SK-N-SH (cell line): ENCODE results near the gene MAD2L2. TPM values are rescaled to one million over a fixed set of nuclear protein-coding genes. Genes with fewer than 3 reads are reported as not detected.

Experiments used
- CTCF ChIA-PET: fragments of 300-600, 350-600 bp; formaldehyde crosslinking; extraction: SDS; loops from one replicate; lab custom pipeline; 2021; lab: Yijun Ruan, JAX
- POLR2A ChIA-PET: fragments of 350-600 bp; sonication (Branson Sonifier 250); formaldehyde crosslinking; extraction: SDS; loops from one replicate; lab custom pipeline; 2020; ENCODE audit warnings: antibody characterized with exemption, inconsistent platforms; lab: Yijun Ruan, JAX
- DNase-seq: peaks from one replicate; pipeline ENCODE4 v3.0.0; 2012
- H2AFZ ChIP-seq: fragments of 200-600 bp; sonication (generic); 2 replicates; pipeline ENCODE4 v1.8.1; 2016; ENCODE audit warnings: antibody characterized with exemption, mild to moderate bottlenecking, low read depth
- H3F3A ChIP-seq: fragments of 200-600 bp; sonication (generic); replicated peaks from 2 replicates; pipeline ENCODE3; 2016; ENCODE audit warnings: antibody characterized with exemption, mild to moderate bottlenecking; ENCODE audit not compliant: insufficient read depth
- H3K27ac ChIP-seq, 2 experiments: fragments of 200-500 bp in 1 of 2; fragments of 200-600 bp in 1 of 2; sonication (Bioruptor generic) in 1 of 2; sonication (generic), shearing (Covaris generic) in 1 of 2; 2 replicates each; pipeline versions ENCODE4 v1.5.1 to v1.6.1; 2014 to 2016; ENCODE audit warnings: low read depth in 2 of 2, inconsistent platforms in 1 of 2, low read length in 1 of 2, mild to moderate bottlenecking in 1 of 2, mixed read lengths in 1 of 2
- H3K27me3 ChIP-seq: fragments of 200-600 bp; sonication (generic), shearing (Covaris generic); 2 replicates; pipeline ENCODE4 v1.6.1; 2016; ENCODE audit warnings: mixed run types; ENCODE audit not compliant: insufficient read depth
- H3K36me3 ChIP-seq, 2 experiments: fragments of 200-500 bp in 1 of 2; fragments of 200-600 bp in 1 of 2; sonication (Bioruptor generic) in 1 of 2; sonication (generic) in 1 of 2; replicated peaks in 1 of 2; 2 replicates each; pipeline versions ENCODE3 to v1.5.1; 2014 to 2016; ENCODE audit warnings: low read length in 1 of 2, mild to moderate bottlenecking in 1 of 2; ENCODE audit not compliant: insufficient read depth in 2 of 2, control insufficient read depth in 1 of 2
- H3K4me1 ChIP-seq, 2 experiments: fragments of 200-500 bp in 1 of 2; fragments of 200-600 bp in 1 of 2; sonication (Bioruptor generic) in 1 of 2; sonication (generic), shearing (Covaris generic) in 1 of 2; 2 replicates each; pipeline versions ENCODE4 v1.5.1 to v1.6.1; 2014 to 2016; ENCODE audit warnings: low read depth in 1 of 2, low read length in 1 of 2, mixed run types in 1 of 2; ENCODE audit not compliant: insufficient read depth in 2 of 2, control insufficient read depth in 1 of 2
- H3K4me2 ChIP-seq: fragments of 200-600 bp; sonication (generic), shearing (Covaris generic); 2 replicates; pipeline ENCODE4 v1.6.1; 2017; ENCODE audit warnings: mixed run types
- H3K4me3 ChIP-seq, 2 experiments: fragments of 200-500 bp in 1 of 2; fragments of 200-600 bp in 1 of 2; sonication (Bioruptor generic) in 1 of 2; sonication (generic), shearing (Covaris generic) in 1 of 2; 2 replicates each; pipeline versions ENCODE4 v1.5.1 to v1.8.1; 2014 to 2016; ENCODE audit warnings: low read depth in 2 of 2, inconsistent platforms in 1 of 2, low read length in 1 of 2, mild to moderate bottlenecking in 1 of 2, mixed read lengths in 1 of 2, moderate library complexity in 1 of 2
- H3K79me2 ChIP-seq: fragments of 200-600 bp; sonication (generic); 2 replicates; pipeline ENCODE4 v1.8.1; 2017; ENCODE audit warnings: mild to moderate bottlenecking; ENCODE audit not compliant: insufficient read depth
- H3K9ac ChIP-seq: fragments of 200-600 bp; sonication (generic); 2 replicates; pipeline ENCODE4 v1.6.1; 2017; ENCODE audit warnings: mixed run types
- H3K9me2 ChIP-seq: fragments of 200-600 bp; sonication (generic); 2 replicates; pipeline ENCODE4 v1.6.1; 2017; ENCODE audit warnings: mixed run types
- H3K9me3 ChIP-seq: fragments of 200-600 bp; sonication (generic); 2 replicates; pipeline ENCODE4 v1.6.1; 2017; ENCODE audit warnings: mixed run types, mild to moderate bottlenecking, moderate library complexity
- H4K20me1 ChIP-seq: fragments of 200-600 bp; sonication (generic); 2 replicates; pipeline ENCODE4 v1.6.1; 2017; ENCODE audit warnings: mild to moderate bottlenecking, mixed run types; ENCODE audit not compliant: insufficient read depth
- CHD2 ChIP-seq: fragments of 150-350 bp; IDR thresholded peaks from 2 replicates; pipeline ENCODE4 v1.6.1; 2018; ENCODE audit warnings: low read length; ENCODE audit not compliant: partially characterized antibody
- ELF1 ChIP-seq: IDR thresholded peaks from 2 replicates; pipeline ENCODE4 v1.4.0; 2012
- FOXM1 ChIP-seq: IDR thresholded peaks from 2 replicates; pipeline ENCODE4 v1.4.0; 2012; ENCODE audit warnings: low read depth, mild to moderate bottlenecking
- JUND ChIP-seq: IDR thresholded peaks from 2 replicates; pipeline ENCODE4 v1.4.0; 2012
- NRF1 ChIP-seq: IDR thresholded peaks from 2 replicates; pipeline ENCODE4 v1.6.1; 2012; ENCODE audit warnings: low read depth, mild to moderate bottlenecking, low read length
- RCOR1 ChIP-seq: fragments of 150-350 bp; IDR thresholded peaks from 2 replicates; pipeline ENCODE4 v1.6.1; 2017; ENCODE audit warnings: antibody characterized with exemption, low read length
- RFX5 ChIP-seq: IDR thresholded peaks from 2 replicates; pipeline ENCODE4 v1.6.1; 2012; ENCODE audit warnings: mild to moderate bottlenecking, improper control_type of control experiment, low read length
- RXRA ChIP-seq: IDR thresholded peaks from 2 replicates; pipeline ENCODE4 v1.4.0; 2012; ENCODE audit warnings: low read depth, mild to moderate bottlenecking, borderline replicate concordance
- SIN3A ChIP-seq: IDR thresholded peaks from 2 replicates; pipeline ENCODE4 v1.6.1; 2012; ENCODE audit warnings: low read depth, mild to moderate bottlenecking, low read length, moderate library complexity, borderline replicate concordance
- SMC3 ChIP-seq: IDR thresholded peaks from 2 replicates; pipeline ENCODE4 v1.6.1; 2012; ENCODE audit warnings: low read depth, low read length, improper control_type of control experiment
- TAF1 ChIP-seq: IDR thresholded peaks from 2 replicates; pipeline ENCODE4 v1.6.1; 2012; ENCODE audit warnings: low read depth, mild to moderate bottlenecking, low read length, moderate library complexity, borderline replicate concordance
- TCF12 ChIP-seq: IDR thresholded peaks from 2 replicates; pipeline ENCODE4 v1.4.0; 2012
- TEAD4 ChIP-seq: IDR thresholded peaks from 2 replicates; pipeline ENCODE4 v1.4.0; 2012; ENCODE audit warnings: mild to moderate bottlenecking, borderline replicate concordance; ENCODE audit not compliant: insufficient read depth
- WGBS: methylation state at CpG from one replicate; pipeline ENCODE4 v1.1.6; 2017; ENCODE audit warnings: low lambda C conversion rate; 5-methylcytosine and 5-hydroxymethylcytosine counted together
- polyA plus RNA-seq, 3 experiments: library from polyadenylated mRNA; depleted of rRNA; stranded (reverse); fragments of >200 nt; gene quantifications; 2 replicates each; pipeline ENCODE4 v1.2.3, GENCODE V29; 2012
- TF ChIP-seq, protein P1 (sequence below): fragments of 150-350 bp; IDR thresholded peaks from 2 replicates; pipeline ENCODE4 v1.6.1; 2017; ENCODE audit warnings: antibody characterized with exemption, low read length, low read depth, borderline replicate concordance
- TF ChIP-seq, protein P2 (sequence below): fragments of 150-350 bp; IDR thresholded peaks from 2 replicates; pipeline ENCODE4 v1.6.1; 2016; ENCODE audit warnings: mild to moderate bottlenecking, low read depth, low read length
- TF ChIP-seq, protein P3 (sequence below): IDR thresholded peaks from 2 replicates; pipeline ENCODE4 v1.4.0; 2012; ENCODE audit warnings: low read depth, borderline replicate concordance
- TF ChIP-seq, protein P4 (sequence below): IDR thresholded peaks from 2 replicates; pipeline ENCODE4 v1.6.1; 2012; ENCODE audit warnings: mild to moderate bottlenecking, low read depth, low read length, moderate library complexity
- TF ChIP-seq, protein P5 (sequence below): IDR thresholded peaks from 2 replicates; pipeline ENCODE4; 2012
- TF ChIP-seq, protein P6 (sequence below): IDR thresholded peaks from 2 replicates; pipeline ENCODE4 v1.4.0; 2012; ENCODE audit warnings: low read depth, borderline replicate concordance

MAD2L2 gene
- polyA plus RNA-seq, 1 of the 3 experiments (the other 2 are of a cell fraction) = 94.0 TPM

DNA sequence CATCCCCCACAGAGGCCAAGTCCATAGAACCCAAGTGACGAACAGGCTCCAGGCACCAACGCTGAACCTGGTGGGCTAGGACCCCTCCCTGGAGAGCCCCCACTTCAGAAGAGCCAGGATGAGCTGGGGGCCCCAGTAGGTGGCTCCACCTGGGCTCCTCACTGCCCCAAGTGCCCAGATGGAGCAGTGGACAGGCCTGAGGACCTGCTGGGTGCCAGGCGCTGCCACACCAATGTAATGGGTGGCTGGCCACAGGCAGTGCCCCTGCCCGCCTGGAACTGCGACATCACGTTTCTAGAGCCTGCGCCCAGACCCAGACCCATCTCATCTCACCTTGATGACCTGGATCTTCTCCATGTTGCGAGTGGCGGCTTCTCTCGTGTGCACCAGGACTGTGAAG lies 5.6 kb downstream of the MAD2L2 start (continued):
- TF ChIP-seq, protein P1, sequence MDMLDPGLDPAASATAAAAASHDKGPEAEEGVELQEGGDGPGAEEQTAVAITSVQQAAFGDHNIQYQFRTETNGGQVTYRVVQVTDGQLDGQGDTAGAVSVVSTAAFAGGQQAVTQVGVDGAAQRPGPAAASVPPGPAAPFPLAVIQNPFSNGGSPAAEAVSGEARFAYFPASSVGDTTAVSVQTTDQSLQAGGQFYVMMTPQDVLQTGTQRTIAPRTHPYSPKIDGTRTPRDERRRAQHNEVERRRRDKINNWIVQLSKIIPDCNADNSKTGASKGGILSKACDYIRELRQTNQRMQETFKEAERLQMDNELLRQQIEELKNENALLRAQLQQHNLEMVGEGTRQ = no peak
- TF ChIP-seq FOXM1 (no peak), RCOR1 (no peak)
- TF ChIP-seq, all 33 proteins: peak for 0

DNA sequence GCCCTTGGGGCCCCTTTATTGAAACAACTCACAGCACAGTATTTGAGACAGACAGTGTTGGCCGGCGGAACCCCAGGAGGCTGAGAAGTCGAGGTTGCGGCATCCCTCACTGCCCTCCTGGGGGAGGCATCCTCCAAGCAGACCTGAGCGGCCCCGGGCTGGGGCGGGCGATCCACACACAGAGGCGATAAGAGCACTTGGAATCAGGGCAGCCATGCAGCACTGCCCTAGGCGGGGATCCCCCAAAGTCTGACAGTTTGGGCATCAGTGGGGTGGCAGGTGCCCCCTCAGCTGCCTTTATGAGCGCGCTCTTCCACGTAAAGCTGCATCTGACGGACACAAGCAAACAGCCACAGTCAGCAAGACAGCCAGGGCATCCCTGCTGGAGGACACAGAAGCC lies 6.5 kb downstream of the MAD2L2 start:
- no peak overlapping the region for H3K4me3 ChIP-seq
- peaks cover 10% of the 10 kb centered on the region; the same call in 1 of the 2 replicates for H3K79me2 ChIP-seq
- H3K9ac ChIP-seq = no peak overlapping the region
- H3K9me3 ChIP-seq = no peaks in the 10 kb centered on the region
- H4K20me1 ChIP-seq = no peaks in the 10 kb centered on the region
- no peaks in the 10 kb centered on the region for H3K4me1 ChIP-seq
- DNase-seq = no peak
- peaks cover 9 to 33% of the 10 kb centered on the region in 2 experiments for H3K36me3 ChIP-seq
- no peaks in the 10 kb centered on the region for H3F3A ChIP-seq
- no peaks in the 10 kb centered on the region for H3K9me2 ChIP-seq
- WGBS = no CpG with 5 or more reads among the region's 14 CpGs
- CTCF ChIA-PET = interaction anchor here (1.9 to 5.9 kb wide), 3 partner anchors 10 to 45 kb away, joined by 8 to 46 read pairs (median 20); partner anchors contain the start of gene FBXO6
- POLR2A ChIA-PET = no interaction called here
- H3K4me2 ChIP-seq = no peak overlapping the region
- no peak for TF ChIP-seq RCOR1
- TF ChIP-seq SMC3 = no peak
- TF ChIP-seq, protein P2, sequence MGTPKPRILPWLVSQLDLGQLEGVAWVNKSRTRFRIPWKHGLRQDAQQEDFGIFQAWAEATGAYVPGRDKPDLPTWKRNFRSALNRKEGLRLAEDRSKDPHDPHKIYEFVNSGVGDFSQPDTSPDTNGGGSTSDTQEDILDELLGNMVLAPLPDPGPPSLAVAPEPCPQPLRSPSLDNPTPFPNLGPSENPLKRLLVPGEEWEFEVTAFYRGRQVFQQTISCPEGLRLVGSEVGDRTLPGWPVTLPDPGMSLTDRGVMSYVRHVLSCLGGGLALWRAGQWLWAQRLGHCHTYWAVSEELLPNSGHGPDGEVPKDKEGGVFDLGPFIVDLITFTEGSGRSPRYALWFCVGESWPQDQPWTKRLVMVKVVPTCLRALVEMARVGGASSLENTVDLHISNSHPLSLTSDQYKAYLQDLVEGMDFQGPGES = no peak
- TF ChIP-seq, protein P3, sequence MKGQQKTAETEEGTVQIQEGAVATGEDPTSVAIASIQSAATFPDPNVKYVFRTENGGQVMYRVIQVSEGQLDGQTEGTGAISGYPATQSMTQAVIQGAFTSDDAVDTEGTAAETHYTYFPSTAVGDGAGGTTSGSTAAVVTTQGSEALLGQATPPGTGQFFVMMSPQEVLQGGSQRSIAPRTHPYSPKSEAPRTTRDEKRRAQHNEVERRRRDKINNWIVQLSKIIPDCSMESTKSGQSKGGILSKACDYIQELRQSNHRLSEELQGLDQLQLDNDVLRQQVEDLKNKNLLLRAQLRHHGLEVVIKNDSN = no peak
- no peak for TF ChIP-seq RFX5
- no peak for TF ChIP-seq SIN3A
- TF ChIP-seq, protein P4, sequence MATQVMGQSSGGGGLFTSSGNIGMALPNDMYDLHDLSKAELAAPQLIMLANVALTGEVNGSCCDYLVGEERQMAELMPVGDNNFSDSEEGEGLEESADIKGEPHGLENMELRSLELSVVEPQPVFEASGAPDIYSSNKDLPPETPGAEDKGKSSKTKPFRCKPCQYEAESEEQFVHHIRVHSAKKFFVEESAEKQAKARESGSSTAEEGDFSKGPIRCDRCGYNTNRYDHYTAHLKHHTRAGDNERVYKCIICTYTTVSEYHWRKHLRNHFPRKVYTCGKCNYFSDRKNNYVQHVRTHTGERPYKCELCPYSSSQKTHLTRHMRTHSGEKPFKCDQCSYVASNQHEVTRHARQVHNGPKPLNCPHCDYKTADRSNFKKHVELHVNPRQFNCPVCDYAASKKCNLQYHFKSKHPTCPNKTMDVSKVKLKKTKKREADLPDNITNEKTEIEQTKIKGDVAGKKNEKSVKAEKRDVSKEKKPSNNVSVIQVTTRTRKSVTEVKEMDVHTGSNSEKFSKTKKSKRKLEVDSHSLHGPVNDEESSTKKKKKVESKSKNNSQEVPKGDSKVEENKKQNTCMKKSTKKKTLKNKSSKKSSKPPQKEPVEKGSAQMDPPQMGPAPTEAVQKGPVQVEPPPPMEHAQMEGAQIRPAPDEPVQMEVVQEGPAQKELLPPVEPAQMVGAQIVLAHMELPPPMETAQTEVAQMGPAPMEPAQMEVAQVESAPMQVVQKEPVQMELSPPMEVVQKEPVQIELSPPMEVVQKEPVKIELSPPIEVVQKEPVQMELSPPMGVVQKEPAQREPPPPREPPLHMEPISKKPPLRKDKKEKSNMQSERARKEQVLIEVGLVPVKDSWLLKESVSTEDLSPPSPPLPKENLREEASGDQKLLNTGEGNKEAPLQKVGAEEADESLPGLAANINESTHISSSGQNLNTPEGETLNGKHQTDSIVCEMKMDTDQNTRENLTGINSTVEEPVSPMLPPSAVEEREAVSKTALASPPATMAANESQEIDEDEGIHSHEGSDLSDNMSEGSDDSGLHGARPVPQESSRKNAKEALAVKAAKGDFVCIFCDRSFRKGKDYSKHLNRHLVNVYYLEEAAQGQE = no peak
- TF ChIP-seq, protein P5, sequence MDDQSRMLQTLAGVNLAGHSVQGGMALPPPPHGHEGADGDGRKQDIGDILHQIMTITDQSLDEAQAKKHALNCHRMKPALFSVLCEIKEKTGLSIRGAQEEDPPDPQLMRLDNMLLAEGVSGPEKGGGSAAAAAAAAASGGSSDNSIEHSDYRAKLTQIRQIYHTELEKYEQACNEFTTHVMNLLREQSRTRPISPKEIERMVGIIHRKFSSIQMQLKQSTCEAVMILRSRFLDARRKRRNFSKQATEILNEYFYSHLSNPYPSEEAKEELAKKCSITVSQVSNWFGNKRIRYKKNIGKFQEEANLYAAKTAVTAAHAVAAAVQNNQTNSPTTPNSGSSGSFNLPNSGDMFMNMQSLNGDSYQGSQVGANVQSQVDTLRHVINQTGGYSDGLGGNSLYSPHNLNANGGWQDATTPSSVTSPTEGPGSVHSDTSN = no peak
- no peak for TF ChIP-seq RXRA
- TF ChIP-seq CHD2 = no peak
- TF ChIP-seq, protein P6, sequence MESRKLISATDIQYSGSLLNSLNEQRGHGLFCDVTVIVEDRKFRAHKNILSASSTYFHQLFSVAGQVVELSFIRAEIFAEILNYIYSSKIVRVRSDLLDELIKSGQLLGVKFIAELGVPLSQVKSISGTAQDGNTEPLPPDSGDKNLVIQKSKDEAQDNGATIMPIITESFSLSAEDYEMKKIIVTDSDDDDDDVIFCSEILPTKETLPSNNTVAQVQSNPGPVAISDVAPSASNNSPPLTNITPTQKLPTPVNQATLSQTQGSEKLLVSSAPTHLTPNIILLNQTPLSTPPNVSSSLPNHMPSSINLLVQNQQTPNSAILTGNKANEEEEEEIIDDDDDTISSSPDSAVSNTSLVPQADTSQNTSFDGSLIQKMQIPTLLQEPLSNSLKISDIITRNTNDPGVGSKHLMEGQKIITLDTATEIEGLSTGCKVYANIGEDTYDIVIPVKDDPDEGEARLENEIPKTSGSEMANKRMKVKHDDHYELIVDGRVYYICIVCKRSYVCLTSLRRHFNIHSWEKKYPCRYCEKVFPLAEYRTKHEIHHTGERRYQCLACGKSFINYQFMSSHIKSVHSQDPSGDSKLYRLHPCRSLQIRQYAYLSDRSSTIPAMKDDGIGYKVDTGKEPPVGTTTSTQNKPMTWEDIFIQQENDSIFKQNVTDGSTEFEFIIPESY = no peak
- TF ChIP-seq NRF1 = no peak
- TF ChIP-seq TAF1 = no peak
- no peak for TF ChIP-seq TCF12
- no peak for TF ChIP-seq JUND
- TF ChIP-seq ELF1 = no peak
- no peak for TF ChIP-seq TEAD4
- no peaks in the 10 kb centered on the region for H3K27me3 ChIP-seq
- no peak overlapping the region for H3K27ac ChIP-seq
- H2AFZ ChIP-seq = no peak overlapping the region
